ENCODE measurements around the gene ABTB2. TPM values are rescaled to one million over a fixed set of nuclear protein-coding genes. Genes with fewer than 3 reads are reported as not detected.

Gene ABTB2
- total and polyA plus RNA-seq, 2 experiments from 2014 or later = 2.6 to 12.1 TPM

GRCh38 chr11:34345991-34346480 lies 11.8 kb downstream of the ABTB2 start:
- H3K4me3 ChIP-seq = no peak overlapping the region
- H3K36me3 ChIP-seq (ENCODE audit: insufficient read depth) = no peaks in the 10 kb centered on the region
- peaks cover 10% of the 10 kb centered on the region for H3K4me1 ChIP-seq (ENCODE audit: insufficient read depth)
- no peak overlapping the region for H3K4me2 ChIP-seq
- no peak overlapping the region for H2AFZ ChIP-seq
- no peaks in the 10 kb centered on the region for H3K27me3 ChIP-seq (ENCODE audit: insufficient read depth)
- H3K36me3 Mint-ChIP-seq (ENCODE audit: low read depth) = no peaks in the 10 kb centered on the region
- peaks cover 48% of the 10 kb centered on the region for H3K79me2 ChIP-seq (replicated peaks; ENCODE audit: insufficient read depth)
- no peak overlapping the region for H3K4me3 Mint-ChIP-seq
- TF ChIP-seq JUNB (IDR thresholded peaks at IDR 0.05; ENCODE audit: unreplicated experiment) (no peak), CREB1 (CRISPR knock-in tag; IDR thresholded peaks at IDR 0.05; ENCODE audit: low read depth) (no peak)
- H3K9me3 Mint-ChIP-seq = no peaks in the 10 kb centered on the region
- H3K27ac ChIP-seq (ENCODE audit: low read depth) = no peak overlapping the region
- H4K20me1 ChIP-seq (replicated peaks; ENCODE audit: insufficient read depth) = peaks cover 4% of the 10 kb centered on the region; the same call in 1 of the 2 replicates
- peaks cover 29% of the 10 kb centered on the region for H3K4me1 Mint-ChIP-seq
- no peaks in the 10 kb centered on the region for H3F3A ChIP-seq (replicated peaks; ENCODE audit: low read depth)
- ATAC-seq = no peak
- no peak for DNase-seq (ENCODE audit: low spot score)
- H3K27ac Mint-ChIP-seq = no peak overlapping the region
- peaks cover 8% of the 10 kb centered on the region for H3K27me3 Mint-ChIP-seq (ENCODE audit: insufficient read depth, low read depth, poor library complexity)
- no peaks in the 10 kb centered on the region for H3K9me2 ChIP-seq (ENCODE audit: insufficient read depth)

DNA sequence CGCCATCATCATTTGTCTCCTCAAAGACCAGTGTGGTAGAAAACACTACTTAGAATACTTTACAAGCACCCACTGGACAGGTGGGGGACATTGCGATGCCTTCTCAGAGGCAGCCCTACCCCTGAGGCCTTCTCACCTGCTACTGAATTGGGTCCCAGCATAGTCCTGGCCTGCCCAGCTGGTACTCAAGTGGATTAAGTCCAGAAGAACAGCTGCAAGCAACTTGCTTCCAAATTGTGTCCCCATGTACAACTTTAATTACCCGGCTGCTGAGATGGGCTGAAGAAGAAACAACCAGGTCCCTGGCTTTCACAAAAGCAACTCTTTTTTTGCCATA lies 12.3 kb downstream of the ABTB2 start:
- DNase-seq (ENCODE audit: low spot score) (no peak), ATAC-seq (no peak)
- no peak overlapping the region for H3K27ac ChIP-seq (ENCODE audit: low read depth)
- no peaks in the 10 kb centered on the region for H3K27me3 ChIP-seq (ENCODE audit: insufficient read depth)
- H3K79me2 ChIP-seq (replicated peaks; ENCODE audit: insufficient read depth) = peaks cover 46% of the 10 kb centered on the region
- H3K4me3 ChIP-seq = no peak overlapping the region
- H3F3A ChIP-seq (replicated peaks; ENCODE audit: low read depth) = no peaks in the 10 kb centered on the region
- H2AFZ ChIP-seq = no peak overlapping the region
- H3K4me2 ChIP-seq = no peak overlapping the region
- Mint-ChIP-seq H3K36me3 (ENCODE audit: low read depth) (no peaks in the 10 kb centered on the region), H3K4me3 (no peak overlapping the region), H3K27ac (no peak overlapping the region), H3K9me3 (no peaks in the 10 kb centered on the region), H3K27me3 (ENCODE audit: insufficient read depth, low read depth, poor library complexity) (peaks cover 8% of the 10 kb centered on the region), H3K4me1 (peaks cover 29% of the 10 kb centered on the region)
- TF ChIP-seq POLR2AphosphoS5 (IDR thresholded peaks at IDR 0.05; ENCODE audit: low read depth) = no peak
- TF ChIP-seq ZNF462 (CRISPR knock-in tag; IDR thresholded peaks at IDR 0.05) = no peak
- no peak for TF ChIP-seq CTCF (conservative IDR thresholded peaks at IDR 0.05; ENCODE audit: low read depth in 2 of 2)
- TF ChIP-seq ZNF114 (CRISPR knock-in tag; IDR thresholded peaks at IDR 0.05) = no peak
- no peak for TF ChIP-seq JUNB (IDR thresholded peaks at IDR 0.05; ENCODE audit: unreplicated experiment)
- TF ChIP-seq STAT1 (IDR thresholded peaks at IDR 0.05; ENCODE audit: unreplicated experiment) = no peak
- no peak for TF ChIP-seq ETS1 (IDR thresholded peaks at IDR 0.05)
- no peak for TF ChIP-seq CREB1 (CRISPR knock-in tag; IDR thresholded peaks at IDR 0.05; ENCODE audit: low read depth)
- TF ChIP-seq EZH2phosphoT487 (IDR thresholded peaks at IDR 0.05; ENCODE audit: unreplicated experiment) = no peak
- no peak for TF ChIP-seq NANOG (IDR thresholded peaks at IDR 0.05; ENCODE audit: borderline replicate concordance)
- H3K4me1 ChIP-seq (ENCODE audit: insufficient read depth) = peaks cover 10% of the 10 kb centered on the region
- H3K9me2 ChIP-seq (ENCODE audit: insufficient read depth) = no peaks in the 10 kb centered on the region
- peaks cover 2% of the 10 kb centered on the region; the same call in 1 of the 2 replicates for H4K20me1 ChIP-seq (replicated peaks; ENCODE audit: insufficient read depth)
- H3K36me3 ChIP-seq (ENCODE audit: insufficient read depth) = no peaks in the 10 kb centered on the region

Measured in GM23338 (cell line).